Measurements from ENCODE around the gene APCDD1. TPM values are rescaled to one million over a fixed set of nuclear protein-coding genes. Genes with fewer than 3 reads are reported as not detected.

Gene APCDD1
- total RNA-seq, 4 donors from 2014 or later = 7.8 to 13.5 (median 11.9) TPM

DNA sequence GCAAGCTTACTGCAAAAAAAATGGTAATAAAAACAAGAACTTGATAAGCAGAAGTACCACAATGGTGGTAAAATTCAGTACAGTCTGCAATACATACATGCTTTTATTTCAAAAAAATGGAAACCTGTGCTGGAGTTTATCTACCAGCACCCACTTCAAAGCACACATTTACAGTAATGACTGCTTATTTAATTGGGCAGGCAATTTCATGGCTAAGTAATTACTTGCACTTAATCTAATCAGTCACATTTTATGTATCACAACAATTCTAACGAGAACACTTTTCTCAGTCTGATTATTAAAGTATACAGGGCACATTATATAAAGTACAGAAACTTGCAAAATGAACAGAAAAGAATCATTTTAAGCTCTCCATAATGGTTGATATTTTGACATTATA is 5.2 kb downstream of the APCDD1 start:
- no peaks in the 10 kb centered on the region for H3K27me3 ChIP-seq
- H3K9me3 ChIP-seq = no peaks in the 10 kb centered on the region
- TF ChIP-seq, protein P1, sequence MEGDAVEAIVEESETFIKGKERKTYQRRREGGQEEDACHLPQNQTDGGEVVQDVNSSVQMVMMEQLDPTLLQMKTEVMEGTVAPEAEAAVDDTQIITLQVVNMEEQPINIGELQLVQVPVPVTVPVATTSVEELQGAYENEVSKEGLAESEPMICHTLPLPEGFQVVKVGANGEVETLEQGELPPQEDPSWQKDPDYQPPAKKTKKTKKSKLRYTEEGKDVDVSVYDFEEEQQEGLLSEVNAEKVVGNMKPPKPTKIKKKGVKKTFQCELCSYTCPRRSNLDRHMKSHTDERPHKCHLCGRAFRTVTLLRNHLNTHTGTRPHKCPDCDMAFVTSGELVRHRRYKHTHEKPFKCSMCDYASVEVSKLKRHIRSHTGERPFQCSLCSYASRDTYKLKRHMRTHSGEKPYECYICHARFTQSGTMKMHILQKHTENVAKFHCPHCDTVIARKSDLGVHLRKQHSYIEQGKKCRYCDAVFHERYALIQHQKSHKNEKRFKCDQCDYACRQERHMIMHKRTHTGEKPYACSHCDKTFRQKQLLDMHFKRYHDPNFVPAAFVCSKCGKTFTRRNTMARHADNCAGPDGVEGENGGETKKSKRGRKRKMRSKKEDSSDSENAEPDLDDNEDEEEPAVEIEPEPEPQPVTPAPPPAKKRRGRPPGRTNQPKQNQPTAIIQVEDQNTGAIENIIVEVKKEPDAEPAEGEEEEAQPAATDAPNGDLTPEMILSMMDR (IDR thresholded peaks at IDR 0.05) = no peak
- TF ChIP-seq POLR2A (IDR thresholded peaks at IDR 0.05) = no peak
- intact Hi-C loops (cut with DNase I) = loop anchor here (10.0 kb wide), 1 partner anchor 55 kb away; no protein-coding TSS in a partner anchor
- H3K4me3 ChIP-seq (replicated peaks in 1 of 3) = no peak overlapping the region
- 43 to 57% methylated on average over 1 of the region's 1 CpG for WGBS, 2 donors
- peaks cover 6 to 11% of the 10 kb centered on the region in 2 donors for H3K4me1 ChIP-seq
- no peaks in the 10 kb centered on the region for H3K36me3 ChIP-seq
- no peak overlapping the region for H3K27ac ChIP-seq
- DNase-seq = no peak

DNA sequence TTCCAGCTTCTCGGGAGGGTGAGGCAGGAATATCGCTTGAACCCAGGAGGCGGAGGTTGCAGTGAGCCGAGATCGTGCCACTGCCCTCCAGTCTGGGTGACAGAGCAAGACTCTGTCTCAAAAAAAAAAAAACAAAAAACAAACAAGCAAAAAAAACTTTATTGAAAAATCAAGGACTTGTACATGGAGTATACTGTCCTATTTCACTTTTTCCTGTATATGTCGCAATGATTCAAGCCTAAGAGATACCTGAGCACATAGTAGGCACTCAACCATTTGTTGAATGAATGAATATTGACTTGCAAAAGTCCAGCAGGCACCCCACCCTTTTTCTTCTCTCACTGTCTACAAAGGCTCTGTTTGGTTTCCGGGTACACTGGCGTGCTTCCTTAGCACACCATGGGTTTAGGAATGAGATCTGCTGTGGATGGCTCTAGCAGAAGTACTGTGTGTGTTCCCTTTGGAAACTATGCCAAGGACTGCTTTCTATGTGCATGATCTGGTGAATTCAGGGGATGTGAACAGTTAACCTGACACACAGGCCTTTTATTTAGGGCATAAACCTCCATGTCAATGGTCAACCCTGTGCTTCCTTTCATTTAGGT is 6.1 kb downstream of the APCDD1 start:
- intact Hi-C loops (cut with DNase I) = no loop called here
- H3K36me3 ChIP-seq = no peaks in the 10 kb centered on the region
- DNase-seq = no peak
- H3K4me3 ChIP-seq (replicated peaks in 1 of 3) = no peak overlapping the region
- no peaks in the 10 kb centered on the region for H3K27me3 ChIP-seq
- 97 to 98% methylated on average over 8 of the region's 8 CpGs for WGBS, 2 donors
- TF ChIP-seq, protein P1 (IDR thresholded peaks at IDR 0.05) = no peak
- TF ChIP-seq POLR2A (IDR thresholded peaks at IDR 0.05) = no peak
- no peaks in the 10 kb centered on the region for H3K9me3 ChIP-seq
- H3K27ac ChIP-seq = no peak overlapping the region
- H3K4me1 ChIP-seq = peaks cover 6 to 8% of the 10 kb centered on the region in 2 donors

DNA sequence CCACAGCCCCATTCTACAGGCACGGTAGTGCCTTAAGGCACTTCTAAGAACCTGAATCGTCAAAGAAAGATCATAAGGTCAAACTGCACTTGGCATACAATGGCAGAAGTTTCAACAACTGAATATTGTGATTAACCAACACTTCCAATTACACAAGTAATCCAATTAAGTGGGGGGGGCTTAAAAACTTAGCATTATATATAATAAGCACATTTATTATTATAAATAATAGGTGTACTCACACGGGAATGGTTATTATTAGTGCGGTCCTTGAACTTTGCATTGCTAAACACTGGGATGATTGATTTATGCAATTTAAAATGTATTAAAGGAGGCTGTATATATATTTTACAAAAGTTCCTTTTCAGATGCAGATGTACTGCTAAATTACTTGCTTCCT is 7.6 kb downstream of the APCDD1 start:
- Histone ChIP-seq H3K27me3 (no peaks in the 10 kb centered on the region), H3K4me1 (no peaks in the 10 kb centered on the region), H3K4me3 (replicated peaks in 1 of 3) (no peak overlapping the region), H3K36me3 (no peaks in the 10 kb centered on the region), H3K27ac (no peak overlapping the region), H3K9me3 (no peaks in the 10 kb centered on the region)
- TF ChIP-seq, protein P1 (IDR thresholded peaks at IDR 0.05) = no peak
- TF ChIP-seq POLR2A (IDR thresholded peaks at IDR 0.05) = no peak
- DNase-seq = no peak
- intact Hi-C loops (cut with DNase I) = no loop called here
- 83 to 85% methylated on average over 4 of the region's 4 CpGs for WGBS, 2 donors

DNA sequence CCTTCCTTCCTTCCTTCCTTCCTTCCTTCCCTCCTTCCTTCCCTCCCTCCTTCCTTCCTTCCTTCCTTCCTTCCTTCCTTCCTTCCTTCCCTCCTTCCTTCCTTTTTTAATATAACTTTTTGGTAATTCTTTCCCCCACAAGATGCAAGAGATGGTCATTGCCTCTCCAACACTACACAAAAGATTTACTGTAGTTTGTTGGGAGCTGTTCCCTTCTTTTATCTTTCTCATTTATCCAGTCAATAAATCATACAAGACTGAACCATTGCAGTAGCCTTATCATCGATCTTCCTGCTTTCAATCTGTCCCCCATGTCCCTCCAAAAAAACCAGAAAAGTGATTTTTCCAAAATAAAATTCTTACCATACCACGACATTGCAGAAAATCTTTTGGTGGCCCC is 8.2 kb downstream of the APCDD1 start:
- Histone ChIP-seq H3K9me3 (no peaks in the 10 kb centered on the region), H3K27me3 (no peaks in the 10 kb centered on the region), H3K27ac (no peak overlapping the region), H3K4me1 (no peaks in the 10 kb centered on the region), H3K36me3 (no peaks in the 10 kb centered on the region), H3K4me3 (replicated peaks in 1 of 3) (no peak overlapping the region)
- TF ChIP-seq POLR2A (IDR thresholded peaks at IDR 0.05) = no peak
- TF ChIP-seq, protein P1 (IDR thresholded peaks at IDR 0.05) = no peak
- intact Hi-C loops (cut with DNase I) = no loop called here
- WGBS, 2 donors = 77 to 88% methylated on average over 2 of the region's 2 CpGs
- no peak for DNase-seq

DNA sequence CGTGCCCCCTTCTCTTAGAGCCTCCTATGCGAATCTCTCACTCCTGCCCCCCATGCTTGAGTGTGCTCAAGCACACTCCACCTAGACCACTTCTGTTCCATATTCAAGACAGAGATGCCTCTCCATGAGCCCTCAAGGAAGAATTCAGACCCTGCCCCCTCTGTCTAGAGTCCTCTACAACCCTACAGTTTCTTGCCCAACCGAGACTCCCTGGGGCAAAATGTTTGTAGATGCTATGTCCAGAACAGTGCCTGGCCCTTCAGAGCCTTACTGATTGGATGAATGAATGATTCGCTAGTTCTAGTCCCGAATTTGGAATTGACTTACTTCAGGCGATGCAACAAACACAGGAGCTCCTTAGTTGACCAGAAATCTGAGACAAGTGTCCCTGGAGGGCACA is 8.7 kb downstream of the APCDD1 start:
- intact Hi-C loops (cut with DNase I) = no loop called here
- H3K27me3 ChIP-seq = no peaks in the 10 kb centered on the region
- no peaks in the 10 kb centered on the region for H3K4me1 ChIP-seq
- H3K9me3 ChIP-seq = no peaks in the 10 kb centered on the region
- no peaks in the 10 kb centered on the region for H3K36me3 ChIP-seq
- TF ChIP-seq, protein P1 (IDR thresholded peaks at IDR 0.05) = no peak
- no peak for TF ChIP-seq POLR2A (IDR thresholded peaks at IDR 0.05)
- no peak overlapping the region for H3K27ac ChIP-seq
- DNase-seq = no peak
- H3K4me3 ChIP-seq (replicated peaks in 1 of 3) = no peak overlapping the region
- 53 to 59% methylated on average over 6 of the region's 6 CpGs for WGBS, 2 donors

Measured in thyroid gland (tissue), 4 donors.